GM12873 (cell line): ENCODE measurements around the gene NOC3L.

ENCODE experiments used
- TF ChIP-seq, protein P1 (sequence below): IDR thresholded peaks from 2 replicates; pipeline ENCODE4 v1.5.1; 2012; ENCODE audit warnings: low read depth, mild to moderate bottlenecking, moderate library complexity, low read length, control low read depth; ENCODE audit not compliant: insufficient read depth; ENCODE audit errors: missing control alignments

Gene NOC3L

DNA sequence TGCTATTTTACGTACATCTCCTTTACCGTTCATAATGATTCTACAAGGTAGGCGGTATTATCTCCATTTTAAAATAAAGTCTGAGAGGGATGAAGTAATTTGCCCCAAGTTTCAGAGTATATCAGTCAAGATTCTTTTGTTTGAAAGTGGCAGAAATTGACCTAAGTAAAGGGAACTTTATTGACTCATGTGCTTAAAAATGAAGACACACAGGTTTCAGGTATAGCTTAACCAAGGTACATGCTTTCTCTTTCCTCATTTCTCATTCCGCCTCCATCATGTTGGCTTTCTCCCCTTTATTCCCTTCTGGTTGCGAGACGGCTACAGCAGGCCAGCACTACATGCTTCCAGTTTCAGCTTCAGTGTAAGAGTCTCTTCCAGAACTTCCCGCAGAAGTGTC, 77.5 kb downstream of the NOC3L start:
- TF ChIP-seq, protein P1, sequence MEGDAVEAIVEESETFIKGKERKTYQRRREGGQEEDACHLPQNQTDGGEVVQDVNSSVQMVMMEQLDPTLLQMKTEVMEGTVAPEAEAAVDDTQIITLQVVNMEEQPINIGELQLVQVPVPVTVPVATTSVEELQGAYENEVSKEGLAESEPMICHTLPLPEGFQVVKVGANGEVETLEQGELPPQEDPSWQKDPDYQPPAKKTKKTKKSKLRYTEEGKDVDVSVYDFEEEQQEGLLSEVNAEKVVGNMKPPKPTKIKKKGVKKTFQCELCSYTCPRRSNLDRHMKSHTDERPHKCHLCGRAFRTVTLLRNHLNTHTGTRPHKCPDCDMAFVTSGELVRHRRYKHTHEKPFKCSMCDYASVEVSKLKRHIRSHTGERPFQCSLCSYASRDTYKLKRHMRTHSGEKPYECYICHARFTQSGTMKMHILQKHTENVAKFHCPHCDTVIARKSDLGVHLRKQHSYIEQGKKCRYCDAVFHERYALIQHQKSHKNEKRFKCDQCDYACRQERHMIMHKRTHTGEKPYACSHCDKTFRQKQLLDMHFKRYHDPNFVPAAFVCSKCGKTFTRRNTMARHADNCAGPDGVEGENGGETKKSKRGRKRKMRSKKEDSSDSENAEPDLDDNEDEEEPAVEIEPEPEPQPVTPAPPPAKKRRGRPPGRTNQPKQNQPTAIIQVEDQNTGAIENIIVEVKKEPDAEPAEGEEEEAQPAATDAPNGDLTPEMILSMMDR, result no peak
